H9 (cell line): ENCODE results near the gene EIF4G2. TPM values are rescaled to one million over a fixed set of nuclear protein-coding genes. Genes with fewer than 3 reads are reported as not detected.

Source experiments
- DNase-seq: peaks from one replicate; pipeline ENCODE4 v3.0.0-alpha.2; 2017
- H2AFZ ChIP-seq: one replicate; pipeline ENCODE4 v1.6.1; 2013; ENCODE audit warnings: mild to moderate bottlenecking, low read length, control low read depth, moderate library complexity
- H2AK5ac ChIP-seq: 2 replicates; pipeline ENCODE4 v1.6.1; 2013; ENCODE audit warnings: low read length, control low read depth, mixed read lengths; ENCODE audit not compliant: insufficient read length
- H2BK120ac ChIP-seq: one replicate; pipeline ENCODE4 v1.6.1; 2013; ENCODE audit warnings: low read depth, mild to moderate bottlenecking, low read length, control low read depth, inconsistent platforms; ENCODE audit not compliant: poor library complexity, severe bottlenecking
- H2BK12ac ChIP-seq: 2 replicates; pipeline ENCODE4 v1.6.1; 2013; ENCODE audit warnings: low read length, control low read depth, mixed read lengths, low read depth; ENCODE audit not compliant: insufficient read length
- H2BK15ac ChIP-seq: 2 replicates; pipeline ENCODE4 v1.6.1; 2013; ENCODE audit warnings: low read depth, low read length, control low read depth
- H2BK20ac ChIP-seq: one replicate; pipeline ENCODE4 v1.6.1; 2013; ENCODE audit warnings: low read depth, mild to moderate bottlenecking, low read length, control low read depth, inconsistent platforms; ENCODE audit not compliant: poor library complexity, severe bottlenecking
- H2BK5ac ChIP-seq: 2 replicates; pipeline ENCODE4 v1.6.1; 2013; ENCODE audit warnings: low read length, control low read depth, mixed read lengths; ENCODE audit not compliant: insufficient read length
- H3K14ac ChIP-seq: 2 replicates; pipeline ENCODE4 v1.6.1; 2013; ENCODE audit warnings: low read length, control low read depth; ENCODE audit not compliant: insufficient read depth
- H3K18ac ChIP-seq: 2 replicates; pipeline ENCODE4 v1.6.1; 2013; ENCODE audit warnings: low read depth, mild to moderate bottlenecking, mixed read lengths, low read length, control low read depth; ENCODE audit not compliant: insufficient read length
- H3K23ac ChIP-seq: 2 replicates; pipeline ENCODE4 v1.6.1; 2013; ENCODE audit warnings: low read length, control low read depth, mixed read lengths, low read depth; ENCODE audit not compliant: insufficient read length
- H3K23me2 ChIP-seq: 2 replicates; pipeline ENCODE4 v1.6.1; 2013; ENCODE audit warnings: low read depth, mild to moderate bottlenecking, mixed read lengths, low read length, control low read depth; ENCODE audit not compliant: insufficient read length, poor library complexity, severe bottlenecking
- H3K27ac ChIP-seq: 2 replicates; pipeline ENCODE4 v1.5.1; 2013; ENCODE audit warnings: low read length, control low read depth, mixed read lengths, low read depth; ENCODE audit not compliant: insufficient read length
- H3K27me3 ChIP-seq: 2 replicates; pipeline ENCODE4 v1.6.1; 2013; ENCODE audit warnings: low read length, control low read depth, inconsistent platforms; ENCODE audit not compliant: insufficient read depth
- H3K4ac ChIP-seq: 2 replicates; pipeline ENCODE4 v1.6.1; 2013; ENCODE audit warnings: low read depth, mild to moderate bottlenecking, control low read depth, inconsistent platforms, low read length, moderate library complexity
- H3K4me1 ChIP-seq: 2 replicates; pipeline ENCODE4 v1.6.1; 2013; ENCODE audit warnings: low read length, control low read depth, inconsistent platforms; ENCODE audit not compliant: insufficient read depth
- H3K4me2 ChIP-seq: 2 replicates; pipeline ENCODE4 v1.6.1; 2013; ENCODE audit warnings: low read length, control low read depth, mixed read lengths; ENCODE audit not compliant: insufficient read length, insufficient read depth
- H3K56ac ChIP-seq: 2 replicates; pipeline ENCODE4 v1.6.1; 2013; ENCODE audit warnings: low read depth, mild to moderate bottlenecking, mixed read lengths, low read length, control low read depth; ENCODE audit not compliant: insufficient read length
- H3K79me1 ChIP-seq: 2 replicates; pipeline ENCODE4 v1.6.1; 2013; ENCODE audit warnings: low read depth, mild to moderate bottlenecking, moderate library complexity, low read length, control low read depth, inconsistent platforms; ENCODE audit not compliant: insufficient read depth, poor library complexity, severe bottlenecking
- H3K79me2 ChIP-seq: 2 replicates; pipeline ENCODE4 v1.6.1; 2013; ENCODE audit warnings: low read length, control low read depth, inconsistent platforms; ENCODE audit not compliant: insufficient read depth
- H3K9ac ChIP-seq: 2 replicates; pipeline ENCODE4 v1.6.1; 2013; ENCODE audit warnings: low read length, control low read depth, mixed read lengths; ENCODE audit not compliant: insufficient read length; ENCODE audit errors: extremely low read depth
- H3K9me3 ChIP-seq: one replicate; pipeline ENCODE4 v1.6.1; 2013; ENCODE audit warnings: low read depth, low read length, inconsistent platforms; ENCODE audit not compliant: control insufficient read depth
- H3T11ph ChIP-seq: one replicate; pipeline ENCODE4 v1.6.1; 2013; ENCODE audit warnings: mild to moderate bottlenecking, low read length, control low read depth, inconsistent platforms
- H4K20me1 ChIP-seq: one replicate; pipeline ENCODE4 v1.6.1; 2013; ENCODE audit not compliant: control insufficient read depth, insufficient read length, insufficient read depth
- H4K5ac ChIP-seq: 2 replicates; pipeline ENCODE4 v1.6.1; 2013; ENCODE audit warnings: low read depth, mild to moderate bottlenecking, mixed read lengths, low read length, control low read depth; ENCODE audit not compliant: insufficient read length
- H4K8ac ChIP-seq: replicated peaks from 2 replicates; pipeline ENCODE4 v1.6.1; 2013; ENCODE audit warnings: low read length, control low read depth, mixed read lengths, low read depth; ENCODE audit not compliant: insufficient read length
- H4K91ac ChIP-seq: 2 replicates; pipeline ENCODE4 v1.6.1; 2013; ENCODE audit warnings: low read depth, mild to moderate bottlenecking, moderate library complexity, mixed read lengths, low read length, control low read depth; ENCODE audit not compliant: insufficient read length
- H3K27ac Mint-ChIP-seq, 3 experiments: 2 replicates in 2 of 3; 3 replicates in 1 of 3; pipeline ENCODE4 v1.8.0; 2020 to 2021; ENCODE audit warnings: mixed read lengths in 3 of 3, mild to moderate bottlenecking in 1 of 3, moderate library complexity in 1 of 3
- H3K27me3 Mint-ChIP-seq: 2 replicates; pipeline ENCODE4 v1.8.0; 2021; ENCODE audit warnings: low read depth, mild to moderate bottlenecking, moderate library complexity, mixed read lengths
- H3K36me3 Mint-ChIP-seq, 3 experiments: 2 replicates in 2 of 3; 3 replicates in 1 of 3; pipeline ENCODE4 v1.8.0; 2020 to 2021; ENCODE audit warnings: low read depth in 3 of 3, mixed read lengths in 3 of 3; ENCODE audit not compliant: insufficient read depth in 1 of 3
- H3K4me1 Mint-ChIP-seq, 2 experiments: 2 replicates each; pipeline ENCODE4 v1.8.0; 2020; ENCODE audit warnings: mixed read lengths in 2 of 2
- H3K4me3 Mint-ChIP-seq, 2 experiments: 2 replicates in 1 of 2; 3 replicates in 1 of 2; pipeline ENCODE4 v1.8.0; 2020 to 2021; ENCODE audit warnings: mild to moderate bottlenecking in 2 of 2, mixed read lengths in 2 of 2, moderate library complexity in 1 of 2
- H3K9me3 Mint-ChIP-seq, 2 experiments: 2 replicates in 1 of 2; 3 replicates in 1 of 2; pipeline ENCODE4 v1.8.0; 2020; ENCODE audit warnings: mild to moderate bottlenecking in 2 of 2, mixed read lengths in 2 of 2, moderate library complexity in 1 of 2
- WGBS: extraction: QIAGEN DNeasy Blood & Tissue Kit; methylation state at CpG from one replicate; pipeline ENCODE4 v1.1.7; 2013; ENCODE audit warnings: missing lambda C conversion rate, low lambda C conversion rate, mixed read lengths; ENCODE audit not compliant: insufficient read length; ENCODE audit errors: extremely low coverage; 5-methylcytosine and 5-hydroxymethylcytosine counted together
- total RNA-seq: library from RNA; stranded (reverse); gene quantifications from 2 replicates; pipeline ENCODE4 v1.2.1, GENCODE V29; 2021
- TF ChIP-seq, protein P1 (sequence below): fragments of 200-600 bp; sonication (generic); conservative IDR thresholded peaks from 3 replicates; pipeline ENCODE4 v1.8.0; 2021; ENCODE audit warnings: antibody characterized with exemption, mild to moderate bottlenecking

Gene EIF4G2
- total RNA-seq, 1 experiment from 2014 or later = 1,013 TPM

DNA sequence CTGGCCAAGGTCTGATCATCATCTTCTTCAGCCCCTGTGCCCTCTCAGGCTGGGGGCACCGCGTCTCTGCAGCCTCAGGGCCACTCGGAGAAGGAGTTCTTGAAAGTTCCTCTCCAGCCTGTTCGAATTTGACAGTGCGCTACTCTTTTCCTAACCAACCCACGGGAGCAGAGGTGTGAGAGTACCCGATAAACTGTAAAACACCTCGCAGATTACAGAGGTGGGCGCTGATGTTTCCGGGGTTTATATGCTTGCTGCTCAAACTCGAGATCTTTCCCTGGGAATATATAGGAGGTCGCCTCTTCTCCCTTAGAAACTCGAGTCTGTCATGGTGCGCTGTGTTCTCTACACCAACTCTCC lies 57.2 kb downstream of the EIF4G2 start:
- no peak overlapping the region for H2AFZ ChIP-seq
- no peak overlapping the region for H4K91ac ChIP-seq
- H2BK120ac ChIP-seq = no peak overlapping the region
- no peaks in the 10 kb centered on the region for H3K9me3 ChIP-seq
- H3K27me3 ChIP-seq = no peaks in the 10 kb centered on the region
- H3K4me2 ChIP-seq = peak overlapping the region; percentile 83
- no peak overlapping the region for H2BK20ac ChIP-seq
- no peak overlapping the region for H2AK5ac ChIP-seq
- H3K4me1 ChIP-seq = no peaks in the 10 kb centered on the region
- H3K36me3 Mint-ChIP-seq = peaks cover 4 to 22% (median 16%) of the 10 kb centered on the region in 3 experiments; a peak in 5 of 7 replicates
- H3K18ac ChIP-seq = no peak overlapping the region
- no peaks in the 10 kb centered on the region for H4K20me1 ChIP-seq
- no peak overlapping the region for H3K56ac ChIP-seq
- no peak overlapping the region for H3K14ac ChIP-seq
- no peaks in the 10 kb centered on the region for H3K27me3 Mint-ChIP-seq
- H3K4me1 Mint-ChIP-seq = peaks cover 8 to 10% of the 10 kb centered on the region in 2 experiments
- no CpG with 5 or more reads among the region's 14 CpGs for WGBS
- H3K79me2 ChIP-seq = no peaks in the 10 kb centered on the region; the same call in 1 of the 2 replicates
- H3K27ac Mint-ChIP-seq = peak overlapping the region; percentile 79 to 85 (median 81); a peak in 6 of 7 replicates
- no peak overlapping the region for H4K8ac ChIP-seq
- H4K5ac ChIP-seq = no peak overlapping the region
- no peak for DNase-seq
- no peaks in the 10 kb centered on the region for H3K79me1 ChIP-seq
- no peak overlapping the region for H2BK15ac ChIP-seq
- no peak overlapping the region for H3K23ac ChIP-seq
- H3K9ac ChIP-seq = peak overlapping the region; percentile 53
- H3K4ac ChIP-seq = no peak overlapping the region
- H2BK12ac ChIP-seq = no peak overlapping the region
- H3K9me3 Mint-ChIP-seq = no peaks in the 10 kb centered on the region
- no peak overlapping the region for H3T11ph ChIP-seq
- TF ChIP-seq, protein P1, sequence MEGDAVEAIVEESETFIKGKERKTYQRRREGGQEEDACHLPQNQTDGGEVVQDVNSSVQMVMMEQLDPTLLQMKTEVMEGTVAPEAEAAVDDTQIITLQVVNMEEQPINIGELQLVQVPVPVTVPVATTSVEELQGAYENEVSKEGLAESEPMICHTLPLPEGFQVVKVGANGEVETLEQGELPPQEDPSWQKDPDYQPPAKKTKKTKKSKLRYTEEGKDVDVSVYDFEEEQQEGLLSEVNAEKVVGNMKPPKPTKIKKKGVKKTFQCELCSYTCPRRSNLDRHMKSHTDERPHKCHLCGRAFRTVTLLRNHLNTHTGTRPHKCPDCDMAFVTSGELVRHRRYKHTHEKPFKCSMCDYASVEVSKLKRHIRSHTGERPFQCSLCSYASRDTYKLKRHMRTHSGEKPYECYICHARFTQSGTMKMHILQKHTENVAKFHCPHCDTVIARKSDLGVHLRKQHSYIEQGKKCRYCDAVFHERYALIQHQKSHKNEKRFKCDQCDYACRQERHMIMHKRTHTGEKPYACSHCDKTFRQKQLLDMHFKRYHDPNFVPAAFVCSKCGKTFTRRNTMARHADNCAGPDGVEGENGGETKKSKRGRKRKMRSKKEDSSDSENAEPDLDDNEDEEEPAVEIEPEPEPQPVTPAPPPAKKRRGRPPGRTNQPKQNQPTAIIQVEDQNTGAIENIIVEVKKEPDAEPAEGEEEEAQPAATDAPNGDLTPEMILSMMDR = no peak
- peaks cover 5% of the 10 kb centered on the region for H3K23me2 ChIP-seq
- H3K4me3 Mint-ChIP-seq = peak overlapping the region; percentile 94 to 97
- H2BK5ac ChIP-seq = no peak overlapping the region
- H3K27ac ChIP-seq = no peak overlapping the region
